GM13977 (cell line): ENCODE data around the gene KCNQ1.

ENCODE experiments used
- DNase-seq: peaks from one replicate; pipeline ENCODE4 v3.0.0; 2012; ENCODE audit warnings: low spot score
- in situ Hi-C: fragments of 300-500 bp; cut with MboI; formaldehyde crosslinking; loops from one replicate; pipeline ENCODE4 v1.12.0; 2022; ENCODE audit warnings: low sequenced_read_pairs, low pct_unique_long_range_greater_than_20kb, mixed read lengths, inconsistent platforms; ENCODE audit not compliant: unreplicated experiment
- TF ChIP-seq, protein P1 (sequence below): IDR thresholded peaks from 2 replicates; pipeline ENCODE4 v1.5.1; 2012; ENCODE audit warnings: mild to moderate bottlenecking, control low read depth; ENCODE audit not compliant: insufficient read depth; ENCODE audit errors: extremely low read depth, missing control alignments

Gene KCNQ1

DNA sequence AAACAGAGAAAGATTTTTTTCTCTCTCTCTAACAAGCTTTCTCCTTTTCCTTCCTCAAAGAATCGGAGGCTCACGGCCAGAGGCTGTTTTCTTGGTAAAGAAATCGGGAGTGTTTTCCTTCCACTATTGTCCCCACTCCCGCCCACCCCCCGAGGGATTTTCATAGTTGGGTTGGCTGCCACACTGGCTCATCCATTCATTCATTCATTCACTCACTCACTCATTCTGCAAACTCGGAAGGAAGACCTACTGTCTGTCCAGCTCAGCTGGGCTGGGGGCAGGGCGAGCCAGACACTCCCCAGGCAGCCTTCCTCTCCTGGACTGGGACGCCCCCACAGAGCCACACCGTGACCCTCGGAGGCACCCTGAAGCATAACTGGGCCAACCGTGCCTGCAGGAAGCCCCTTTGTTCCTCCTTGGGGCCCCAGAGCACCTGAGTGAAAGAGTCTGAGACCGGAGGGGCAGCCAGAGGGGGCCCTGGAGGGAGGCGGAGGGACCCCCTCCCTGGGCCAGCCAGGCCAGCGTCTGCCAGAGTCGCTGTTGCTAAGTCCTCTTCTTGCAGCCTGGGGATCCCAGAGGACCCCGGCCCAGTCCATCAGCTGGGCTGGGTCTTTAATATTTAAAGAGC is 423.8 kb downstream of the KCNQ1 start:
- DNase-seq: no peak
- TF ChIP-seq, protein P1, sequence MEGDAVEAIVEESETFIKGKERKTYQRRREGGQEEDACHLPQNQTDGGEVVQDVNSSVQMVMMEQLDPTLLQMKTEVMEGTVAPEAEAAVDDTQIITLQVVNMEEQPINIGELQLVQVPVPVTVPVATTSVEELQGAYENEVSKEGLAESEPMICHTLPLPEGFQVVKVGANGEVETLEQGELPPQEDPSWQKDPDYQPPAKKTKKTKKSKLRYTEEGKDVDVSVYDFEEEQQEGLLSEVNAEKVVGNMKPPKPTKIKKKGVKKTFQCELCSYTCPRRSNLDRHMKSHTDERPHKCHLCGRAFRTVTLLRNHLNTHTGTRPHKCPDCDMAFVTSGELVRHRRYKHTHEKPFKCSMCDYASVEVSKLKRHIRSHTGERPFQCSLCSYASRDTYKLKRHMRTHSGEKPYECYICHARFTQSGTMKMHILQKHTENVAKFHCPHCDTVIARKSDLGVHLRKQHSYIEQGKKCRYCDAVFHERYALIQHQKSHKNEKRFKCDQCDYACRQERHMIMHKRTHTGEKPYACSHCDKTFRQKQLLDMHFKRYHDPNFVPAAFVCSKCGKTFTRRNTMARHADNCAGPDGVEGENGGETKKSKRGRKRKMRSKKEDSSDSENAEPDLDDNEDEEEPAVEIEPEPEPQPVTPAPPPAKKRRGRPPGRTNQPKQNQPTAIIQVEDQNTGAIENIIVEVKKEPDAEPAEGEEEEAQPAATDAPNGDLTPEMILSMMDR: no peak
- in situ Hi-C loops: no loop called here

DNA sequence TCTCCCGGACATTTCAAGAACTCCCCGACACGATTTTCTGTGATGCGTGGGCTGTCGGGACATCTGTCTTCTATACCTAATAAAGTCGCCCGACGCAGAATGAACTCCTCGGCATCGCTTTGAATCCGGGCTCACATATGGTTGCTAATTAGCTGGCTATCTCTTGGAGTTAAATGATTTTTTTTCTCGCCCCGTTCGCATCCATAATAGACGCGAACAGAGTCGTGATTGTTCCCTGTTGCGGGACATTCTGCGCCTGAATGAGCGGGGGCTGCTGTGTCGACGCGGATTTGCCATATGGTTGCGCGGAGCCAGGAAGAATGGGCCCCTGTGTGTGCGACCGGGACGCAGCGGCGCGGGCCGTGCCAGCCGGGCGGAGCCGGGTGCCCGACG is 424.3 kb downstream of the KCNQ1 start:
- in situ Hi-C loops: no loop called here
- TF ChIP-seq, protein P1: no peak
- no peak for DNase-seq

DNA sequence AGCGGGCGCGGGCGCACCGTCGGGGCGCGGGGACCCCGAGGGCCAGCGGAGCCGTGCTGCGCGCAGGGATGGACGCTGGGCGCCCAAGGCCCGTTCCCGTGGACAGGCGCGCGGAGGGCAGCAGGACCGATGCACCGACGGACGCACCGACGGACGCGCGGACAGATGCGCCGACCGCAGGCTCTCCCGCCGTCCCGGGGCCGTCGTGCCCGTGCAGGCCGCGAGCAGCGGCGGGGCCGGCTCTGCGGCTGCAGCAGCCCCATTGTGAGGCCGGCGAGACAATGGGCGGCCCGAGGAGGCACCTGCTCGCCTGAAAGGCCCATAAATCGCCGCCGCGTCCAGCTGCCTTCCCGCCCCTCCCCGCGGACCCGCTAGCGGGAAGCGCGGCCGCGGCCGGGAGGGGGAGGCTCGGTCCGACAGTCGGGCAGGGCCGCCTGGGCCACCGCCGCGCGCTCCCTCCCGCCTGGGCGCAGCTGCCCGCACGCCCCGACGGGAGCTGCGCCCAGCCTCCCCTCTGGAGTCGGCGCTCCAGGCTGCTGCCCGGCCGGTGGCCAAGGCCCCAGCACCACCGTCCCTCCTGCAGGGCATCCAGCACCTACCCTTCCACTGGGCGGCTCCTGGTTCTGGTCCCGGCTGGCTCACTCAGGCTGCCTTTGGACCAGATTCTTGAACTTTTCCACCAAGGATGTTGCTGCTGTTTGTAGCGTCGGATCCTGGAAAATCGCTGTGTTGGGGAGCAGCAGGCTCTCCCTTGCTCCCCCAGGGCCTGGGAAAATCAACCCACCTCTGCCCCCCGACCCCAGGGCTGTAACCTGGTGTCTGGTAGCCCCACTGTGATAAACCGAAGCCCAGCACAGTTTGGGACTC is 425.0 kb downstream of the KCNQ1 start:
- in situ Hi-C loops: no loop called here
- TF ChIP-seq, protein P1: no peak
- no peak for DNase-seq

DNA sequence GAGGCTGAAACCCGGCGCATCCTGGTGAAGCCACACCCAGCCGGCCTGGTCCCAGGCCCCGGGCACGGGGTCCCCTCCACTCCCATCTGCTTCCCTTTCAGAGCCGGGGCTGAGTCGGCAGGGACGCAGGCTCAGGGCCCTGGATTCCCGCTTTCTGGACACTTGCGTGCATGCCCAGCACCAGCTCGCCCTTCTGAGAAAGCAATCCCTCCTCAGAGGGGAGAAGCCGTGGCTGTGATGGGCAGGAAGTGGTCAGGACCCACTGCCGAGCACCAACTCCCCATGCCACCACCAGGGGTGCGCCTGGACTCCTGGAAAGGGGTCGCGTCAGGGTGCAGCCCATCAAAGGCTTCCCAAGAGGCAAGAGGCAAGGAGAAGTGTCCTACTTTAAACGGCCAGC is 425.7 kb downstream of the KCNQ1 start:
- in situ Hi-C loops: no loop called here
- DNase-seq: no peak
- TF ChIP-seq, protein P1: no peak

DNA sequence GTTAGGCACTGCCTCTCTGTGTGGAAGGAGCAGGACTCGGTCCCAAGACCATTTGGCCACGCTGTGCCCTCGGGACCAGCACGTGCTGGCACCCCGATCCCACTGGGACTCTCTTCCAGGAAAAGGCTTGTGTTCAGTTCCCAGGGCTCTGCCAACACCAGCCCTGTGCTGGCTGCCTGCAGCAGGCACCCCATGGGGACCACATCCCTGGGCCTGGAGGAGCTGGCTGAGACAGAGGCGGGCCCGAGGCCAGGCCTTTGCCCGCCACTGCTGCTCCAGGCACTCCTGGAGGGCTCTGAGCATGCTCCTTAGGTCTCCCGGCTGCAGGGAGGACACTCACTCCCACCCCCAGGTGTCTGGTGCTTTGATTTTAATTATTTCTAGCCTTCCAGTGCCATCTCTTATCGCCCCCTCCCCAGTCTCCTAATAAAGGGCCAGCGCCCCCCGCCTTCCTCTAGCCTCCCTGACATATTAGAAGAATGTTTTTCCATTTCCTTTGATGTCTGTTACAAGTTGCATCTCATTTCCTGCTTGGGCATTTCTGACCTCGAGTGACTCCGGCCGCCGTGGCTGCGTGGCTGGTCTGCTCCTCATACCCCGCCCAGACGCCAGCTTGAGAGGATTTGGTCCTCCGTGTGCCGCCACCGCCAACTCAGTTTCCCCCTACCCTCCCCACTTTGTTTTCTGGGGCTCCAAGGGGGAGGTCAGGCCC is 426.3 kb downstream of the KCNQ1 start:
- TF ChIP-seq, protein P1: no peak
- in situ Hi-C loops: no loop called here
- no peak for DNase-seq

DNA sequence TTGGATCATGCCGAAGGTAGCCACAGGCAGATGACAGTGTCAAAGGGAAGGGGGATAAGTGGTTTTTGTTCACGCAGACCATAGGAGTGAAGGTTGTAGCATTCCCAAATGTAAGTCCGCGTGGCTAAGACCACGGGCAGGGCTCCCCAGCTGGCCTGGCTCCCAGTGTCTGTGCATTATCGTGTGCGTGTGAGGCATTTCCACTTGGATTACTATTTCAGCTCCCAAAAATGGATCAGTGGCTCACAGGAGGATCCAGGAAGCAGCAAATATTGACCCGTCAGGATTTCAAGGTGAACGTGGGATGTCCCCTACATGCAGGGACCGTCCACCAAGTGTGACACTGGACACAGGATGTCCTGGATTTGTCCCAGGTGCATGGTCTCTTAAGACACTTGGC is 430.2 kb downstream of the KCNQ1 start:
- DNase-seq: no peak
- TF ChIP-seq, protein P1: no peak
- in situ Hi-C loops: no loop called here
